GM12873 (cell line): ENCODE data around the gene ZNG1A.
"Not testable (repeated sequence)": the region's sequence is repeated elsewhere in the genome, so short reads cannot be mapped to it uniquely, and the experiment has no call there.

Source experiments
- CTCF ChIP-seq: IDR thresholded peaks from 2 replicates; pipeline ENCODE4 v1.5.1; 2012; ENCODE audit warnings: low read depth, mild to moderate bottlenecking, moderate library complexity, low read length, control low read depth; ENCODE audit not compliant: insufficient read depth; ENCODE audit errors: missing control alignments

ZNG1A gene

GRCh38 chr9:178970-179383, at the start of gene ZNG1A:
TSS of gene ZNG1A (minus strand) at chr9:179056. CDS start at chr9:178969, 87 bp downstream.
- TF ChIP-seq CTCF = not testable (repeated sequence)

- TF ChIP-seq CTCF = no peak
These were observed 49.0 kb upstream of the ZNG1A start for GRCh38 chr9:227860-228259.

- TF ChIP-seq CTCF = no peak
These were observed 46.0 kb upstream of the ZNG1A start for GRCh38 chr9:224582-225520.

GRCh38 chr9:224026-224425, 45.2 kb upstream of the ZNG1A start:
- no peak for TF ChIP-seq CTCF

- no peak for TF ChIP-seq CTCF
These were observed 44.3 kb upstream of the ZNG1A start for GRCh38 chr9:223152-223551.

- no peak for TF ChIP-seq CTCF
These were observed 43.3 kb upstream of the ZNG1A start for GRCh38 chr9:221989-222776.
